HEK293T (cell line): Measurements from ENCODE around the gene PPP6R1.
"Not testable (repeated sequence)": the region's sequence is repeated elsewhere in the genome, so short reads cannot be mapped to it uniquely, and the experiment has no call there.

ENCODE experiments used
- CTCF ChIA-PET: fragments of 350-600 bp; formaldehyde crosslinking; extraction: SDS; loops from one replicate; lab custom pipeline; 2021; ENCODE audit warnings: antibody characterized with exemption, inconsistent platforms; lab: Yijun Ruan, JAX
- POLR2A ChIA-PET: fragments of 350-600 bp; formaldehyde crosslinking; extraction: SDS; loops from one replicate; lab custom pipeline; 2020; ENCODE audit warnings: antibody characterized with exemption, inconsistent platforms; lab: Yijun Ruan, JAX
- DNase-seq: peaks from one replicate; pipeline ENCODE4 v3.0.0; 2012; ENCODE audit warnings: mixed read lengths; ENCODE audit errors: extremely low spot score
- ARNT ChIP-seq: fragments of 450-650 bp; IDR thresholded peaks from 2 replicates; pipeline ENCODE4 v1.6.1; 2017; ENCODE audit warnings: mild to moderate bottlenecking
- BHLHE40 ChIP-seq: fragments of 450-650 bp; IDR thresholded peaks from 2 replicates; pipeline ENCODE4 v1.6.1; 2016; ENCODE audit warnings: mild to moderate bottlenecking, moderate library complexity, borderline replicate concordance
- CTBP1 ChIP-seq: fragments of 450-650 bp; IDR thresholded peaks from 2 replicates; pipeline ENCODE4 v1.6.1; 2016; ENCODE audit warnings: borderline replicate concordance
- ELF4 ChIP-seq: fragments of 450-650 bp; IDR thresholded peaks from 2 replicates; pipeline ENCODE4 v1.6.1; 2017; ENCODE audit warnings: antibody characterized with exemption
- FOXA1 ChIP-seq: fragments of 450-650 bp; IDR thresholded peaks from 2 replicates; pipeline ENCODE4 v1.6.1; 2016; ENCODE audit warnings: mild to moderate bottlenecking
- FOXK2 ChIP-seq: fragments of 450-650 bp; IDR thresholded peaks from 2 replicates; pipeline ENCODE4 v1.6.1; 2016; ENCODE audit warnings: mild to moderate bottlenecking
- FOXM1 ChIP-seq: fragments of 450-650 bp; IDR thresholded peaks from 2 replicates; pipeline ENCODE4 v1.6.1; 2017; ENCODE audit warnings: mild to moderate bottlenecking, borderline replicate concordance
- HDGF ChIP-seq: fragments of 450-650 bp; IDR thresholded peaks from 2 replicates; pipeline ENCODE4 v1.6.1; 2017; ENCODE audit warnings: antibody characterized with exemption, borderline replicate concordance
- L3MBTL2 ChIP-seq: fragments of 450-650 bp; conservative IDR thresholded peaks from 2 replicates; pipeline ENCODE4 v1.6.1; 2016; ENCODE audit warnings: mild to moderate bottlenecking
- LEF1 ChIP-seq: fragments of 450-650 bp; IDR thresholded peaks from 2 replicates; pipeline ENCODE4 v1.6.1; 2017; ENCODE audit warnings: mild to moderate bottlenecking, borderline replicate concordance
- NFRKB ChIP-seq: fragments of 450-650 bp; IDR thresholded peaks from 2 replicates; pipeline ENCODE4 v1.6.1; 2016; ENCODE audit warnings: mild to moderate bottlenecking, moderate library complexity
- SP1 ChIP-seq: fragments of 450-650 bp; IDR thresholded peaks from 2 replicates; pipeline ENCODE4 v1.6.1; 2017
- SUZ12 ChIP-seq: fragments of 450-650 bp; IDR thresholded peaks from 2 replicates; pipeline ENCODE4 v1.6.1; 2016; ENCODE audit warnings: mild to moderate bottlenecking
- TARDBP ChIP-seq: fragments of 450-650 bp; IDR thresholded peaks from 2 replicates; pipeline ENCODE4 v1.6.1; 2016
- ZNF384 ChIP-seq: fragments of 450-650 bp; IDR thresholded peaks from 2 replicates; pipeline ENCODE4 v1.6.1; 2016
- TF ChIP-seq, protein P1 (sequence below): fragments of 450-650 bp; IDR thresholded peaks from 2 replicates; pipeline ENCODE4 v1.6.1; 2016

PPP6R1 gene

DNA sequence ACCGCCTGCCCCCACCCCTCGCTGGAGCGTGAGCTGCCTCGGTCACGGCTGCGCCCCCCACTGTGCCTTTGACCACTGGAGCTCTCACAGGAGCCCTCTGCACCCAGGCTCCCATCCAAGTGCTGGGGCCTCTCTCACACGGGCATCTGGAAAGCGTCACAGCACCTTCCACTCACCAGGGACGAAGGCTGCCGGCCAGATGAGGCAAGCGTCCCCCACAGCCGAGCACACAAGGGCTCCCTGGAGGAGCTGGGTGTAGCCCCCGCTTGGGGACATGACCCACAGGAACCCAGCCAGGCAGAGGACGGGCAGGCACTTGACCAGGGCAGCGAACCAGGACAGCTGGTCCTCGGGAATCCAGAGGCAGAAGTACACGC is 30.8 kb downstream of the PPP6R1 start:
- POLR2A ChIA-PET: no interaction called here
- TF ChIP-seq FOXA1 (no peak), FOXM1 (no peak), BHLHE40 (no peak), CTBP1 (no peak), LEF1 (no peak), TARDBP (no peak), NFRKB (no peak), L3MBTL2 (no peak), SP1 (no peak), ZNF384 (no peak), SUZ12 (no peak), ARNT (no peak)
- TF ChIP-seq, protein P1, sequence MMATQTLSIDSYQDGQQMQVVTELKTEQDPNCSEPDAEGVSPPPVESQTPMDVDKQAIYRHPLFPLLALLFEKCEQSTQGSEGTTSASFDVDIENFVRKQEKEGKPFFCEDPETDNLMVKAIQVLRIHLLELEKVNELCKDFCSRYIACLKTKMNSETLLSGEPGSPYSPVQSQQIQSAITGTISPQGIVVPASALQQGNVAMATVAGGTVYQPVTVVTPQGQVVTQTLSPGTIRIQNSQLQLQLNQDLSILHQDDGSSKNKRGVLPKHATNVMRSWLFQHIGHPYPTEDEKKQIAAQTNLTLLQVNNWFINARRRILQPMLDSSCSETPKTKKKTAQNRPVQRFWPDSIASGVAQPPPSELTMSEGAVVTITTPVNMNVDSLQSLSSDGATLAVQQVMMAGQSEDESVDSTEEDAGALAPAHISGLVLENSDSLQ: no peak
- CTCF ChIA-PET: interaction anchor here (0.7 kb wide), 1 partner anchor 17 kb away, joined by 3 read pairs; no protein-coding TSS in a partner anchor
- DNase-seq: no peak

DNA sequence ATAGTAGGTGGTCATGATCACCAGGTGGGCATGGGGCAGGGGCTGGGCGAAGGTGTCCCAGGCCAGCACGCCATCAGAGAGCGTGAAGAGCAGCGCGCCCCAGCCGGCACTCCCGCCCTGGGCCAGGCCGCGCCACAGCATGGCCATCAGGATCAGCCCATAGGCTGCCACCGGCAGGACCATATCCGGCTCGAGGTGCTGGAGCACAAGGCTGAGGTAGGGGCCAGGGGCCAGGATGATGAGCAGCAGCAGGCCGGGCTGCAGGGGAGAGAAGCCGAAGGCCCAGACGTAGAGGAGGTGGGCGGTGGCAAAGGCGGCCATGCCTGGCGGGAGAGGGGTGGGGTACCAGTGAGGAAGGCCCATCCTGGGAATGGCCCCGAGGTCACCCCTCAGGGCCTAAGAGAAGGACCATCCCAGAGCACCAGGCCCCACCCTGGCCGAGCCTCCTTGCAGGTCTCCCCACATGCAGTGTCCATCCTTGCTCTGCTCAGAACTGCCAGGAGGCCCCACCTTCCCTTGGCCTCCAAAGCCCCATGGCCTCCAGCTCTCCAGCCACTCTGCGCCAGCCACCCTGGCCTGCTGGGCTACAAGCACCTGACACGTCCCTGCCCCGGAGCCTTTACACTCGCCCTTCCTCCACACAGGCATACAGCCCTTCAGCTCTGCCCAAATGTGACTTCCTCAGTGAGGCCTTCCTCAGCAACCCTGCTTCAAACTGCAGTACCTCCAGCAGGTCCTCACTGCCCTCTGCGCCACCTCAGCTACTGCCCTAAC is 31.4 kb downstream of the PPP6R1 start:
- POLR2A ChIA-PET: no interaction called here

DNA sequence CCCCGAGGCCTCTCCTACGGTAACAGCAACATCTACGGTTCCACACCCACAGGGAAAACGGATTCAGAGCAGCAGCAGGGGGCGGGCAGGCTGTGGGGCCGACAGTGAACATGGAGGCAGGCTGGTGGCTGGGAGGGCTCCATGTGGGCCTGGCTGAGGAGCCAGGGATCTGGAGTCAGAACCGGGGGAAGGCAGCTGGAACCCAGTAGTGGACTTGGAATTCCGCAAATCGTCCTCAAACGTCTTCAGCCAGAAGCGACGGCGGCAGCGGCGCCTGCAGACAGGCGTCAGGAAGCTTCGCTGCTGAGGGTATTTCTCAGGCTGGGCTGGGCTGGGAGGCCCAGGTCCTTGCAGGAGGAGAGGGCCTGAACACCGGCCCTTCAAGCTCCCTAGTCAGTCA is 32.0 kb downstream of the PPP6R1 start:
- ChIA-PET CTCF (no interaction called here), POLR2A (no interaction called here)
- no peak for TF ChIP-seq L3MBTL2
- TF ChIP-seq SUZ12: no peak
- TF ChIP-seq BHLHE40: no peak
- TF ChIP-seq SP1: no peak
- no peak for TF ChIP-seq CTBP1
- TF ChIP-seq LEF1: no peak
- TF ChIP-seq FOXK2: no peak
- no peak for TF ChIP-seq ZNF384
- no peak for TF ChIP-seq FOXA1
- TF ChIP-seq HDGF: no peak
- no peak for DNase-seq

More for the DNA sequence above, 31.4 kb downstream of the PPP6R1 start:
- CTCF ChIA-PET: no interaction called here
- no peak for TF ChIP-seq ARNT
- TF ChIP-seq ZNF384: no peak
- no peak for TF ChIP-seq LEF1
- no peak for TF ChIP-seq SUZ12
- TF ChIP-seq TARDBP: no peak
- TF ChIP-seq SP1: no peak
- no peak for TF ChIP-seq NFRKB
- no peak for DNase-seq

DNA sequence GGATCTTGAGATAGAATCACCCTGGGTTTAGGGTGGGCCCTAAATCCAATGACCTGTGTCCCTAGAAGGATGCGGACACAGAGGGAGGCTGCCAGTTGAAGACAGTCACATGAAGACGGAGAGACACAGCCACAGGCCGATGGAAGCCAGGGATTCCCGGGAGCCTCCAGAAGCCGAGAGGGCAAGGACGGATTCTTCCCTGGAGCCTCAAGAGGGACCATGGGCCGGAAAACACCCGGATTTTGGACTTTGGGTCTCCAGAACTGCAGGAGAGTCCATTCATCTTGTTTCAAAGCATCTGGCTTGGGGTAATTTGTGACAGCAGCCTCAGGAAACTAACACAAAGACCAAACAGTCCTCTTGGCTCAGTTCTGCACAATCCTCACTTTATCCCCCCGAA is 32.5 kb downstream of the PPP6R1 start:
- DNase-seq: no peak
- ChIA-PET POLR2A (no interaction called here), CTCF (no interaction called here)
- TF ChIP-seq SUZ12 (no peak), FOXA1 (no peak), CTBP1 (no peak), FOXM1 (no peak), LEF1 (no peak), SP1 (no peak), TARDBP (no peak), HDGF (no peak), ZNF384 (no peak), FOXK2 (no peak), L3MBTL2 (no peak), NFRKB (no peak), BHLHE40 (no peak), ARNT (no peak), ELF4 (no peak)
- TF ChIP-seq, protein P1: no peak

DNA sequence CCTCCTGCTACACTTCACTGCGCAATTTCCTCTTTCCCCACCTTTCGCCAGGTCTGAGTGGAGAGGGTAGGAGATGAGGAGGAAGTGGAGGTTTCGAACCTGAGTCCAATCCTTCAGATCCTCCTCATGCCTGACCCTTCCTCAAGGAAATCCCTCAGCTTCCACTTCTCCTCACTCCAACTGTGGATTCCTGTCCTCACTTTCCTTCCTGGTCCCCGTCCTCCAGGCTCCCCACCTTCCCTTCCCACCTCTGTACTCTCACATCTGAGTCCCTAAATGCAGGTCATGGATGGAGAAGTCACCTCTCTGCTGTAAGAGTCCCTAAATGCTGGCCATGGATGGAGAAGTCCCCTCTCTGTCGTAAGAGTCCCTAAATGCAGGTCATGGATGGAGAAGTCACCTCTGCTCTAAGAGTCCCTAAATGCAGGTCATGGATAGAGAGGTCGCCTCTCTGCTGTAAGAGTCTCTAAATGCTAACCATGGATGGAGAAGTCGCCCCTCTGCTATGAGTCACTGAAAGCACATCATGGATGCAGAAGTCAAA is 33.3 kb downstream of the PPP6R1 start:
- ChIA-PET POLR2A (no interaction called here), CTCF (no interaction called here)
- TF ChIP-seq ZNF384: no peak
- TF ChIP-seq LEF1: no peak
- no peak for TF ChIP-seq BHLHE40
- TF ChIP-seq ARNT: no peak
- TF ChIP-seq ELF4: no peak
- TF ChIP-seq TARDBP: no peak
- no peak for TF ChIP-seq FOXK2
- TF ChIP-seq FOXA1: no peak
- TF ChIP-seq SP1: no peak
- TF ChIP-seq CTBP1: no peak
- DNase-seq: no peak

DNA sequence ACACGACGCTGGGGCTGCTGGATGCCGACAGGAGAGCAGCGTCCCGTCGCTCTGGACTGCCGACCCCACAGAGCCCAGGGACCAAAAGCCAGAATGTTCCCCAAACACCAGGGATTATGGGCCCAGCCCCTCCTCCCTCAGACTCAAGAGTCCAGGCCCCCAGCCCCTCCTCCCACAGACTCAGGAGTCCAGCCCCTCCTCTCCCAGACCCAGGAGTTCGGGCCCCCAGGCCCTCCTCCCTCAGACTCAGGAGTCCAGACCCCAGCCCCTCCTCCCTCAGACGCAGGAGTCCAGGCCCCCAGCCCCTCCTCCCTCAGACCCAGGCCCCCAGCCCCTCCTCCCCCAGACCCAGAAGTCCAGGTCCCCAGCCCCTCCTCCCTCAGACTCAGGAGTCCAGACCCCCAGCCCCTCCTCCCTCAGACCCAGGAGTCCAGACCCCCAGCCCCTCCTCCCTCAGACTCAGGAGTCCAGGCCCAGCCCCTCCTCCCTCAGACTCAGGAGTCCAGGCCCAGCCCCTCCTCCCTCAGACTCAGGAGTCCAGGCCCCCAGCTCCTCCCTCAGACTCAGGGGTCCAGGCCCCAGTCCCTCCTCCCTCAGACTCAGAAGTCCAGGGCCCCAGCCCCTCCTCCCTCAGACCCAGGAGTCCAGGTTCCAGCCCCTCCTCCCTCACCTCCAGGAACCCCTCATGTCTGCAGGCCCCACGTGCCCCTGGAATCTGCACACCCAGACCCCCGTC is 34.0 kb downstream of the PPP6R1 start:
- DNase-seq, CTCF ChIA-PET, POLR2A ChIA-PET: not testable (repeated sequence)
